NB4 (cell line): ENCODE data around the gene TDRD10.

Experiments
- POLR2A ChIP-seq: IDR thresholded peaks from 2 replicates; pipeline ENCODE4 v1.6.1; 2011; ENCODE audit warnings: mild to moderate bottlenecking; ENCODE audit not compliant: insufficient read length; ENCODE audit errors: extremely low read depth
- TF ChIP-seq, protein P1 (sequence below): IDR thresholded peaks from one replicate; pipeline ENCODE4 v1.5.1; 2012; ENCODE audit warnings: low read depth, low read length
- TF ChIP-seq, protein P2 (sequence below): IDR thresholded peaks from 2 replicates; pipeline ENCODE4 v1.6.1; 2011; ENCODE audit warnings: low read depth, low read length

DNA sequence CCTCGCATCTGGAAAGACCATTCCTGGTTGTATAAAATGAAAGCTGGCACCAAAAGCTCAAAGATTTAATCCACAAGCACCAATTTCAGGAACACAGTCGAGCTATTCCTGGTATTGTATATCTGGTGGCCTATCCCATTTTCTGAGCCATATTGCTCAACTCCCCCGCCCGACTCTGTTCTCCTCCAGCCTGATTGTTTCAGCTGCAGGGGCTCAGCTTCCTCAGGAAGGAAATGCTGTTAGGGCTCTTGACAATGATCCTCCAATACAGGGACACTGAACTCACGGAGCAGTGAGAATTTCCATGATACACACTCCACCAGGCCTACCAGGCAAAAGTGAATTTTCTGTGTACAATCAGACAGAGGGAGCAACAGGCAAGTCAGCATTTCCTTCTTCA lies 16.9 kb upstream of the TDRD10 start:
- TF ChIP-seq, protein P1, sequence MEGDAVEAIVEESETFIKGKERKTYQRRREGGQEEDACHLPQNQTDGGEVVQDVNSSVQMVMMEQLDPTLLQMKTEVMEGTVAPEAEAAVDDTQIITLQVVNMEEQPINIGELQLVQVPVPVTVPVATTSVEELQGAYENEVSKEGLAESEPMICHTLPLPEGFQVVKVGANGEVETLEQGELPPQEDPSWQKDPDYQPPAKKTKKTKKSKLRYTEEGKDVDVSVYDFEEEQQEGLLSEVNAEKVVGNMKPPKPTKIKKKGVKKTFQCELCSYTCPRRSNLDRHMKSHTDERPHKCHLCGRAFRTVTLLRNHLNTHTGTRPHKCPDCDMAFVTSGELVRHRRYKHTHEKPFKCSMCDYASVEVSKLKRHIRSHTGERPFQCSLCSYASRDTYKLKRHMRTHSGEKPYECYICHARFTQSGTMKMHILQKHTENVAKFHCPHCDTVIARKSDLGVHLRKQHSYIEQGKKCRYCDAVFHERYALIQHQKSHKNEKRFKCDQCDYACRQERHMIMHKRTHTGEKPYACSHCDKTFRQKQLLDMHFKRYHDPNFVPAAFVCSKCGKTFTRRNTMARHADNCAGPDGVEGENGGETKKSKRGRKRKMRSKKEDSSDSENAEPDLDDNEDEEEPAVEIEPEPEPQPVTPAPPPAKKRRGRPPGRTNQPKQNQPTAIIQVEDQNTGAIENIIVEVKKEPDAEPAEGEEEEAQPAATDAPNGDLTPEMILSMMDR, result no peak
- TF ChIP-seq POLR2A, result no peak
- TF ChIP-seq, protein P2, sequence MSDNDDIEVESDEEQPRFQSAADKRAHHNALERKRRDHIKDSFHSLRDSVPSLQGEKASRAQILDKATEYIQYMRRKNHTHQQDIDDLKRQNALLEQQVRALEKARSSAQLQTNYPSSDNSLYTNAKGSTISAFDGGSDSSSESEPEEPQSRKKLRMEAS, result no peak
